Bronchial epithelial cell (primary cell): ENCODE results near the gene NCAPD2. TPM values are rescaled to one million over a fixed set of nuclear protein-coding genes. Genes with fewer than 3 reads are reported as not detected.
"Not testable (repeated sequence)": the region's sequence is repeated elsewhere in the genome, so short reads cannot be mapped to it uniquely, and the experiment has no call there.

Experiments used
- DNase-seq: peaks from one replicate; pipeline ENCODE4 v3.0.0-alpha.2; 2010; ENCODE audit warnings: low read depth
- FAIRE-seq: peaks from 2 replicates; lab custom pipeline; 2011; peaks lifted over from hg19 to GRCh38; lab: Jason Lieb, UNC
- H3K27me3 ChIP-seq: 2 replicates; pipeline ENCODE4 v1.5.1; 2011; ENCODE audit warnings: low read length; ENCODE audit not compliant: control insufficient read depth, insufficient read depth
- H3K36me3 ChIP-seq: 2 replicates; pipeline ENCODE4 v1.5.1; 2011; ENCODE audit warnings: low read length; ENCODE audit not compliant: control insufficient read depth, insufficient read depth
- H3K4me3 ChIP-seq: 2 replicates; pipeline ENCODE4 v1.5.1; 2011; ENCODE audit warnings: mild to moderate bottlenecking, low read depth, low read length, control low read depth
- CTCF ChIP-seq: IDR thresholded peaks from 2 replicates; pipeline ENCODE4 v1.5.1; 2011; ENCODE audit warnings: mild to moderate bottlenecking, moderate library complexity, low read length, control low read depth, inconsistent platforms; ENCODE audit not compliant: insufficient read depth, severe bottlenecking
- total RNA-seq: library from RNA; depleted of rRNA; stranded (reverse); fragments of >200 nt; gene quantifications from 2 replicates; pipeline ENCODE4 v1.2.1, GENCODE V29; 2014

The NCAPD2 gene
- total RNA-seq, 1 donor from 2014 or later: 17.9 TPM

- Histone ChIP-seq H3K36me3 (peaks cover 16% of the 10 kb centered on the region), H3K4me3 (no peak overlapping the region), H3K27me3 (no peaks in the 10 kb centered on the region)
- DNase-seq (no peak), FAIRE-seq (no peak)
- no peak for TF ChIP-seq CTCF
Measured at GRCh38 chr12:6463858-6464257, 30.0 kb upstream of the NCAPD2 start.

GRCh38 chr12:6464531-6464930 lies 29.4 kb upstream of the NCAPD2 start:
- no peak for DNase-seq
- no peak for FAIRE-seq
- Histone ChIP-seq H3K27me3 (no peaks in the 10 kb centered on the region), H3K4me3 (no peak overlapping the region), H3K36me3 (peaks cover 16% of the 10 kb centered on the region)
- no peak for TF ChIP-seq CTCF

- H3K4me3 ChIP-seq: no peak overlapping the region
- H3K27me3 ChIP-seq: no peaks in the 10 kb centered on the region
- FAIRE-seq: peak; percentile 40
- DNase-seq: peak; percentile 60
- H3K36me3 ChIP-seq: peaks cover 14% of the 10 kb centered on the region
- peak; percentile 83 for TF ChIP-seq CTCF
Measured at GRCh38 chr12:6465467-6466183, 28.3 kb upstream of the NCAPD2 start.

- FAIRE-seq: no peak
- no peak for DNase-seq
- no peak overlapping the region for H3K4me3 ChIP-seq
- H3K36me3 ChIP-seq: peaks cover 11% of the 10 kb centered on the region
- TF ChIP-seq CTCF: no peak
- H3K27me3 ChIP-seq: no peaks in the 10 kb centered on the region
Measured at GRCh38 chr12:6466184-6466573, 27.7 kb upstream of the NCAPD2 start.

- not testable (repeated sequence) for DNase-seq, H3K4me3 ChIP-seq, H3K27me3 ChIP-seq, FAIRE-seq, H3K36me3 ChIP-seq
Measured at GRCh38 chr12:6466751-6467150, 27.2 kb upstream of the NCAPD2 start.

- H3K27me3 ChIP-seq, DNase-seq, FAIRE-seq, H3K4me3 ChIP-seq, H3K36me3 ChIP-seq: not testable (repeated sequence)
Measured at GRCh38 chr12:6467571-6468282, 26.2 kb upstream of the NCAPD2 start.

- no peak for FAIRE-seq
- no peaks in the 10 kb centered on the region for H3K27me3 ChIP-seq
- no peak for TF ChIP-seq CTCF
- DNase-seq: peak; percentile 69
- H3K36me3 ChIP-seq: peaks cover 3% of the 10 kb centered on the region
- H3K4me3 ChIP-seq: no peak overlapping the region
Measured at GRCh38 chr12:6468283-6468575, 25.7 kb upstream of the NCAPD2 start.
